Mesenchymal stem cell (in vitro differentiated cells and primary cell): ENCODE data around the gene ZSWIM6.

Source experiments
- DNase-seq: peaks from one replicate; pipeline ENCODE4 v3.0.0-alpha.2; 2013
- H2AFZ ChIP-seq: one replicate; pipeline ENCODE4 v1.6.1; 2013; ENCODE audit warnings: low read depth, mild to moderate bottlenecking, control low read depth, inconsistent platforms, low read length, moderate library complexity
- H2AK5ac ChIP-seq: 2 replicates; pipeline ENCODE4 v1.6.1; 2013; ENCODE audit warnings: low read length, moderate library complexity, mild to moderate bottlenecking, inconsistent platforms; ENCODE audit not compliant: severe bottlenecking
- H2BK120ac ChIP-seq: one replicate; pipeline ENCODE4 v1.6.1; 2013; ENCODE audit warnings: low read depth, mild to moderate bottlenecking, inconsistent platforms, low read length, moderate library complexity
- H2BK12ac ChIP-seq, 2 experiments: one replicate each; pipeline ENCODE4 v1.6.1; 2013; ENCODE audit warnings: inconsistent platforms in 2 of 2, low read length in 2 of 2, mild to moderate bottlenecking in 2 of 2, moderate library complexity in 2 of 2, control low read depth in 1 of 2
- H2BK15ac ChIP-seq: one replicate; pipeline ENCODE4 v1.6.1; 2013; ENCODE audit warnings: mild to moderate bottlenecking, low read depth, inconsistent platforms; ENCODE audit not compliant: poor library complexity, severe bottlenecking
- H2BK5ac ChIP-seq: 2 replicates; pipeline ENCODE4 v1.6.1; 2013; ENCODE audit warnings: low read depth, mild to moderate bottlenecking, low read length, control low read depth, inconsistent platforms; ENCODE audit not compliant: poor library complexity, severe bottlenecking
- H3K14ac ChIP-seq, 2 experiments: one replicate each; pipeline ENCODE4 v1.6.1; 2013; ENCODE audit warnings: inconsistent platforms in 2 of 2, low read length in 2 of 2, control low read depth in 1 of 2, mild to moderate bottlenecking in 1 of 2, moderate library complexity in 1 of 2
- H3K18ac ChIP-seq, 2 experiments: one replicate each; pipeline ENCODE4 v1.6.1; 2013; ENCODE audit warnings: inconsistent platforms in 2 of 2, low read length in 2 of 2, control low read depth in 1 of 2, low read depth in 1 of 2, mild to moderate bottlenecking in 1 of 2
- H3K23ac ChIP-seq, 2 experiments: one replicate each; pipeline ENCODE4 v1.6.1; 2013; ENCODE audit warnings: inconsistent platforms in 2 of 2, low read length in 2 of 2, mild to moderate bottlenecking in 2 of 2, moderate library complexity in 2 of 2, control low read depth in 1 of 2
- H3K27ac ChIP-seq: 2 replicates; pipeline ENCODE4 v1.5.1; 2013; ENCODE audit warnings: mild to moderate bottlenecking, moderate library complexity, low read length, control low read depth, inconsistent platforms; ENCODE audit not compliant: poor library complexity, severe bottlenecking
- H3K27me3 ChIP-seq, 2 experiments: 2 replicates each; pipeline versions ENCODE4 v1.6.1 to v1.7.0; 2013; ENCODE audit warnings: low read length in 2 of 2, mild to moderate bottlenecking in 2 of 2, moderate library complexity in 2 of 2, control low read depth in 1 of 2, inconsistent platforms in 1 of 2; ENCODE audit not compliant: control insufficient read depth in 1 of 2, insufficient read depth in 1 of 2
- H3K36me3 ChIP-seq, 2 experiments: 2 replicates each; pipeline versions ENCODE4 v1.6.1 to v1.7.0; 2013; ENCODE audit warnings: low read length in 2 of 2, control low read depth in 1 of 2, inconsistent platforms in 1 of 2, low read depth in 1 of 2, mild to moderate bottlenecking in 1 of 2; ENCODE audit not compliant: insufficient read depth in 2 of 2, control insufficient read depth in 1 of 2
- H3K4ac ChIP-seq, 2 experiments: one replicate each; pipeline ENCODE4 v1.6.1; 2013; ENCODE audit warnings: inconsistent platforms in 2 of 2, low read length in 2 of 2, mild to moderate bottlenecking in 2 of 2, moderate library complexity in 2 of 2, control low read depth in 1 of 2, low read depth in 1 of 2
- H3K4me1 ChIP-seq: 2 replicates; pipeline ENCODE4 v1.6.1; 2013; ENCODE audit warnings: low read depth, low read length, control low read depth; ENCODE audit not compliant: control insufficient read depth, insufficient read depth
- H3K4me2 ChIP-seq: 2 replicates; pipeline ENCODE4 v1.6.1; 2013; ENCODE audit warnings: low read length, mild to moderate bottlenecking, inconsistent platforms; ENCODE audit not compliant: poor library complexity, severe bottlenecking
- H3K4me3 ChIP-seq, 2 experiments: 2 replicates each; pipeline versions ENCODE4 v1.5.1 to v1.7.0; 2013; ENCODE audit warnings: low read length in 2 of 2, mild to moderate bottlenecking in 2 of 2, control low read depth in 1 of 2, low read depth in 1 of 2; ENCODE audit not compliant: insufficient read depth in 1 of 2
- H3K79me1 ChIP-seq: replicated peaks from 2 replicates; pipeline ENCODE4 v1.6.1; 2013; ENCODE audit warnings: mild to moderate bottlenecking, control low read depth, low read length, inconsistent platforms; ENCODE audit not compliant: poor library complexity, severe bottlenecking
- H3K9ac ChIP-seq: 2 replicates; pipeline ENCODE4 v1.7.0; 2013; ENCODE audit warnings: mild to moderate bottlenecking, low read length, moderate library complexity
- H3K9me3 ChIP-seq: 2 replicates; pipeline ENCODE4 v1.7.0; 2013; ENCODE audit warnings: mild to moderate bottlenecking, low read length; ENCODE audit not compliant: control insufficient read depth
- H4K8ac ChIP-seq: one replicate; pipeline ENCODE4 v1.6.1; 2013; ENCODE audit warnings: inconsistent platforms, mild to moderate bottlenecking, low read length, moderate library complexity
- H4K91ac ChIP-seq: one replicate; pipeline ENCODE4 v1.6.1; 2013; ENCODE audit warnings: mild to moderate bottlenecking, low read length, inconsistent platforms
- WGBS: methylation state at CpG from one replicate; pipeline ENCODE4 v1.1.7; 2013; ENCODE audit warnings: mixed read lengths; 5-methylcytosine and 5-hydroxymethylcytosine counted together

Gene ZSWIM6

GRCh38 chr5:61352612-61353156 is 20.6 kb downstream of the ZSWIM6 start:
- Histone ChIP-seq H2BK12ac (no peak overlapping the region), H3K27me3 (no peaks in the 10 kb centered on the region), H3K23ac (no peak overlapping the region), H3K18ac (no peak overlapping the region), H2BK15ac (no peak overlapping the region), H3K14ac (no peak overlapping the region), H2BK5ac (no peak overlapping the region), H3K36me3 (no peaks in the 10 kb centered on the region), H2BK120ac (no peak overlapping the region), H3K9me3 (no peaks in the 10 kb centered on the region), H3K79me1 (peaks cover 10% of the 10 kb centered on the region), H4K91ac (no peak overlapping the region), H3K4me3 (no peak overlapping the region), H2AK5ac (no peak overlapping the region), H3K4me1 (no peaks in the 10 kb centered on the region), H3K4me2 (no peak overlapping the region), H3K4ac (no peak overlapping the region), H2AFZ (no peak overlapping the region), H4K8ac (no peak overlapping the region), H3K9ac (no peak overlapping the region), H3K27ac (no peak overlapping the region)
- WGBS = 90% methylated on average over 1 of the region's 3 CpGs
- no peak for DNase-seq

GRCh38 chr5:61353293-61353692 is 21.2 kb downstream of the ZSWIM6 start:
- H3K4me2 ChIP-seq = no peak overlapping the region
- H3K27me3 ChIP-seq = no peaks in the 10 kb centered on the region
- H4K91ac ChIP-seq = no peak overlapping the region
- H3K27ac ChIP-seq = no peak overlapping the region
- WGBS = no CpG with 5 or more reads among the region's 1 CpG
- H2BK5ac ChIP-seq = no peak overlapping the region
- no peak overlapping the region for H3K9ac ChIP-seq
- H2AFZ ChIP-seq = no peak overlapping the region
- H3K23ac ChIP-seq = no peak overlapping the region
- H2AK5ac ChIP-seq = no peak overlapping the region
- H2BK12ac ChIP-seq = no peak overlapping the region
- H3K9me3 ChIP-seq = no peaks in the 10 kb centered on the region
- H4K8ac ChIP-seq = no peak overlapping the region
- no peak overlapping the region for H2BK15ac ChIP-seq
- DNase-seq = no peak
- no peak overlapping the region for H3K4ac ChIP-seq
- no peak overlapping the region for H2BK120ac ChIP-seq
- H3K36me3 ChIP-seq = no peaks in the 10 kb centered on the region
- no peaks in the 10 kb centered on the region for H3K4me1 ChIP-seq
- no peak overlapping the region for H3K4me3 ChIP-seq
- no peak overlapping the region for H3K18ac ChIP-seq
- no peak overlapping the region for H3K14ac ChIP-seq
- H3K79me1 ChIP-seq = peaks cover 12% of the 10 kb centered on the region

GRCh38 chr5:61354199-61354598 is 22.1 kb downstream of the ZSWIM6 start:
- Histone ChIP-seq H3K27ac (no peak overlapping the region), H3K9ac (no peak overlapping the region), H3K4ac (no peak overlapping the region), H2BK12ac (no peak overlapping the region), H2BK15ac (no peak overlapping the region), H3K4me2 (no peak overlapping the region), H3K9me3 (no peaks in the 10 kb centered on the region), H2BK5ac (no peak overlapping the region), H3K27me3 (no peaks in the 10 kb centered on the region), H2AK5ac (no peak overlapping the region), H3K4me1 (no peaks in the 10 kb centered on the region), H3K36me3 (no peaks in the 10 kb centered on the region), H4K8ac (no peak overlapping the region), H2AFZ (no peak overlapping the region), H3K79me1 (peaks cover 17% of the 10 kb centered on the region), H4K91ac (no peak overlapping the region), H3K18ac (no peak overlapping the region), H3K14ac (no peak overlapping the region), H2BK120ac (no peak overlapping the region), H3K23ac (no peak overlapping the region), H3K4me3 (no peak overlapping the region)
- DNase-seq = no peak
- no CpG with 5 or more reads among the region's 2 CpGs for WGBS

- Histone ChIP-seq H2BK120ac (no peak overlapping the region), H3K14ac (no peak overlapping the region), H2BK12ac (no peak overlapping the region), H3K23ac (no peak overlapping the region), H2BK5ac (no peak overlapping the region), H3K79me1 (peaks cover 28% of the 10 kb centered on the region), H3K4ac (no peak overlapping the region), H3K36me3 (peaks cover 0 to 4% of the 10 kb centered on the region in 2 experiments), H4K8ac (no peak overlapping the region), H4K91ac (no peak overlapping the region), H3K9me3 (no peaks in the 10 kb centered on the region), H2AFZ (no peak overlapping the region), H3K27ac (no peak overlapping the region), H3K4me3 (no peak overlapping the region), H3K18ac (no peak overlapping the region), H3K4me1 (peaks cover 1% of the 10 kb centered on the region), H3K4me2 (no peak overlapping the region), H2AK5ac (no peak overlapping the region), H3K27me3 (no peaks in the 10 kb centered on the region), H2BK15ac (no peak overlapping the region), H3K9ac (no peak overlapping the region)
- 17% methylated on average over 2 of the region's 2 CpGs for WGBS
- DNase-seq = no peak
Observed at GRCh38 chr5:61357745-61358144, 25.7 kb downstream of the ZSWIM6 start.
